GM06990 (cell line): ENCODE measurements around the gene SPINK4.

Experiments used
- DNase-seq: peaks from one replicate; pipeline ENCODE4 v3.0.0-alpha.2; 2011; ENCODE audit not compliant: insufficient read length; ENCODE audit errors: extremely low read depth
- H3K27me3 ChIP-seq: replicated peaks from 2 replicates; pipeline ENCODE4 v1.6.0; 2011; ENCODE audit warnings: low read length; ENCODE audit not compliant: control insufficient read depth, insufficient read depth
- H3K36me3 ChIP-seq: 2 replicates; pipeline ENCODE4 v1.5.1; 2011; ENCODE audit warnings: low read length; ENCODE audit not compliant: control insufficient read depth, insufficient read depth
- H3K4me3 ChIP-seq: replicated peaks from 2 replicates; pipeline ENCODE4 v1.5.1; 2011; ENCODE audit warnings: low read depth, mild to moderate bottlenecking, control low read depth, low read length
- CTCF ChIP-seq: IDR thresholded peaks from 2 replicates; pipeline ENCODE4 v1.5.1; 2011; ENCODE audit warnings: low read length, control low read depth, mild to moderate bottlenecking, inconsistent platforms; ENCODE audit not compliant: insufficient read depth, poor library complexity, severe bottlenecking

The SPINK4 gene

DNA sequence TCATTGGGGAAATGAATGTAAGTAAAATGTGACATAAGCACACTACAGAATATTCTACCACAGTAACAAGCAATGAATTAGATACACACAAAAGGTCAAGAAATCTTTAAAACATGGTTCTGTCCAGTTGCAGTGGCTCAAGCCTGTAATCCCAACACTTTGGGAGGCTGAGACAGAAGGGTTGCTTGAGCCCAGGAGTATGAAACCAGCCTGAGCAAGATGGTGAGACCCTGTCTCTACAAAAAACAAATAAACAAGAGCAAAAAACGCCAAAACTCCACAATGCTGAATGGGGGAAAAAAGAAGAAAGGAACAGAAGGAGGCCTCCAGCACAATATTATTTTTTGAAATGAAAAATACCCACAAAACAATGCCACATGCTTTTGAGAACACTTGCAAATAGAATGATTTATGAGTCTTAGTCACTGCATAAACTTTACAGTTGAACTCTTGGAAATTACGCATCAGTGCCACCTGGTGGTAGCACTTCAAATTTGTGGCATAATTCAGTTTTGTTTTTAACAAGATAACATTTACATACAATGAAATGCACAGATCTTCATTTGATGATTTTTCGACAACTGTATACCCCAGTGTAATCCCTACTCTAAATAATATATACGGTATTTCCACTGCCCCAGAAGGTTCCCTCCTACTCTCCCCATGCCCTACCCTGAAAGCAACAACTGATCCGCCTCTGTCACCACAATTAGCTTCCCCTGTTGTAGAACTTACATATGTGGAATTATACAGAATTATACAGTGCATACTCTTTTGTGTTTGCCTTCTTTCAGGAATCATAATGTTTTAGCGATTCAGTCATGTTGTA, 14.4 kb upstream of the SPINK4 start:
- H3K4me3 ChIP-seq: no peak overlapping the region
- DNase-seq: peak; percentile 52
- H3K27me3 ChIP-seq: no peaks in the 10 kb centered on the region

DNA sequence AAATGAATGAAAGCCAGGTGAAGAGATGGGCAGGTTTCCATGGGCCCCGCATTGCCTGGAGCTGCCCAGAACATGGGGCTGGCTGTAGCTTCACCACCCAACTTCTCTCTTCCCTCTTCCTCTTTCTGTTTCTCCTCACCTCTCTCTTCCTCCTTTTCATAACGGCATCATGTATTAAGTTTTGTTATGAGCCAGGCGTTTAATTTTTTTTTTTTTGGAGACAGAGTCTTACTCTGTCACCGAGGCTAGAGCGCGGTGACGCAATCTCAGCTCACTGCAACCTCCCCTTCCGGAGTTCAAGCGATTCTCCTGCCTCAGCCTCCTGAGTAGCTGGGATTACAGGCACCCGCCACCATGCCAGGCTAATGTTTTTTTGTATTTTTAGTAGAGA, 13.0 kb upstream of the SPINK4 start:
- Histone ChIP-seq H3K27me3 (no peaks in the 10 kb centered on the region), H3K36me3 (no peaks in the 10 kb centered on the region), H3K4me3 (no peak overlapping the region)
- peak; percentile 39 for DNase-seq
- TF ChIP-seq CTCF: no peak

More for the DNA sequence above, 14.4 kb upstream of the SPINK4 start:
- no peaks in the 10 kb centered on the region for H3K36me3 ChIP-seq
- peak; percentile 56 for TF ChIP-seq CTCF

- Histone ChIP-seq H3K4me3 (no peak overlapping the region), H3K36me3 (no peaks in the 10 kb centered on the region), H3K27me3 (no peaks in the 10 kb centered on the region; the same call in 1 of the 2 replicates)
- no peak for TF ChIP-seq CTCF
- no peak for DNase-seq
Measured at GRCh38 chr9:33227741-33228140, 12.2 kb upstream of the SPINK4 start.

DNA sequence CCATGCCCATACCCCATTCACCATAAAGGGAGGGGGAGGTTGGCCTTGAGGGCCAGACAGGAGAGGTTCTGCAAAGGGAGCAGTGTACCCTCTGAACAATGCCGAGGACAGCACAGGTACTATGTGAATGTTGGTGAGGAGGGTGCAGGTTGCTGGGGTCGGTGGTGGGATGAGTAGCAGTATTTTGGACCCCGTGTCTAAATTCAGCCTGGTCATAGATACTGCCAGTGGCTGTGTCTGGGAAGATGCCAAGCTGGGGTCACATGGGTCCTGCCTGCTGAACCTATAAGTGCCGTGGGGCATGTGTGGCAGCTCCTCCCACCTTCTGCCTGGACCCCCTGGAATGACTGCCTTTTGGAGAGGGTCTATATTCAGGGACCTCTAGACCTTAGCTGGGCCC, 11.4 kb upstream of the SPINK4 start:
- TF ChIP-seq CTCF: no peak
- Histone ChIP-seq H3K36me3 (no peaks in the 10 kb centered on the region), H3K4me3 (no peak overlapping the region), H3K27me3 (no peaks in the 10 kb centered on the region; the same call in 1 of the 2 replicates)
- no peak for DNase-seq

DNA sequence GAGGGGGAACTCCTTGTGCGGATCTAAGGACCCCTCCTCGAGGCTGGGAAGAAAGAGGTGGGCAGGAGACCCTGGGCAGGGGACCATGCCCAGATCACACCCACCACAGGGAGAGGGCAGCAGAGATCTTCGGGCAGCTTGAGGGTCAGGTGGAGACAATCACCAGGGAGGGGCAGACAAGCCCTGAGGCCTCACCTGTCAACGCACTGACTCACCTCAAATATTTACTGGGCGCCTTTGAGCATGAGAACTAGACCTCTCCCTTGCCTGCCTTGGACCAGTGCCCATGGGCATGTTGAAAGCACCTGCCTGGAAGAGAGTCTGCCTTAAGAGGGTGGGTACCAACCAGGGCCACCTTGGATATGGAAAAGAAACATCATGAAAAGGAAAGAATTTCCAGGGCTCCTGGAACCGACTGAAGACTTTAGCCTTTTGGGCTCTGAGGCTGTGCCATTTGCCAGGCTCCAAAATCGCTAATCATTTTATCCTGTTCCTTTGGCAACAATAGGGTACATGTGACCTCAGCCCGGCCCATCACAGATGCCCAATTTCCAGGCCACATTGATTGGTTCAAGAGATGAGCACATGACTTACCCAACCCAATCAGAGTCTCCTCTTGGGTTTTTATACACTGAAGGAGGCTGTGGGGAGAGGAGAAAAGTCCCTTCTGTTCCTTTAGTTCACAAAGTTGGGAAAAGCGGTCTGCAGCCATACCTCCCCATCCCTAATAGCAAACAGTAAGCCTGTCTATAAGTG, 10.4 kb upstream of the SPINK4 start:
- H3K4me3 ChIP-seq: no peak overlapping the region
- H3K27me3 ChIP-seq: no peaks in the 10 kb centered on the region; the same call in 1 of the 2 replicates
- no peak for DNase-seq
- H3K36me3 ChIP-seq: no peaks in the 10 kb centered on the region
- no peak for TF ChIP-seq CTCF
